Lung (tissue), 12 donors: Measurements from ENCODE around the gene HCN2. TPM values are rescaled to one million over a fixed set of nuclear protein-coding genes. Genes with fewer than 3 reads are reported as not detected.

Experiments
- ATAC-seq: fragments of 200-7000 bp; cut with Tn5 transposase; one replicate; pipeline ENCODE4 v1.9.1; 2020; ENCODE audit warnings: moderate number of reproducible peaks; ENCODE audit not compliant: insufficient read depth, low FRiP score
- DNase-seq, 3 donors: peaks; one replicate each; pipeline ENCODE4 v3.0.0-alpha.2; 2013 to 2017
- H3K27ac ChIP-seq, 2 donors: one replicate each; pipeline ENCODE4 v1.5.1; 2013; ENCODE audit warnings: mild to moderate bottlenecking in 2 of 2, moderate library complexity in 2 of 2, control low read depth in 1 of 2, inconsistent platforms in 1 of 2, low read depth in 1 of 2, low read length in 1 of 2
- H3K27me3 ChIP-seq, 3 donors: one replicate each; pipeline ENCODE4 v1.5.1; 2013; ENCODE audit warnings: low read length in 2 of 3; ENCODE audit not compliant: control insufficient read depth in 3 of 3, insufficient read depth in 3 of 3
- H3K36me3 ChIP-seq, 4 donors: one replicate each; pipeline ENCODE4 v1.5.1; 2013; ENCODE audit warnings: low read length in 4 of 4, mild to moderate bottlenecking in 1 of 4, moderate library complexity in 1 of 4; ENCODE audit not compliant: control insufficient read depth in 4 of 4, insufficient read depth in 4 of 4
- H3K4me1 ChIP-seq, 5 donors: one replicate each; pipeline ENCODE4 v1.5.1; 2013; ENCODE audit warnings: low read length in 5 of 5, mild to moderate bottlenecking in 2 of 5, moderate library complexity in 1 of 5; ENCODE audit not compliant: control insufficient read depth in 5 of 5, insufficient read depth in 5 of 5
- H3K4me3 ChIP-seq: one replicate; pipeline ENCODE4 v1.5.1; 2013; ENCODE audit warnings: mild to moderate bottlenecking, control low read depth, moderate library complexity
- H3K9ac ChIP-seq, 2 donors: one replicate each; pipeline ENCODE4 v1.5.1; 2013; ENCODE audit warnings: low read length in 2 of 2, control low read depth in 1 of 2; ENCODE audit not compliant: insufficient read depth in 1 of 2
- H3K9me3 ChIP-seq, 4 donors: one replicate each; pipeline ENCODE4 v1.5.1; 2013; ENCODE audit warnings: low read length in 3 of 4, mild to moderate bottlenecking in 1 of 4, moderate library complexity in 1 of 4; ENCODE audit not compliant: control insufficient read depth in 4 of 4, insufficient read depth in 3 of 4
- CTCF ChIP-seq: IDR thresholded peaks from 2 replicates; pipeline ENCODE4 v1.5.1; 2012; ENCODE audit warnings: mild to moderate bottlenecking; ENCODE audit errors: control extremely low read depth, extremely low read depth
- WGBS, 2 donors: extraction: QIAGEN DNeasy Blood & Tissue Kit; methylation state at CpG; one replicate each; pipeline ENCODE4 v1.1.7; 2013; 5-methylcytosine and 5-hydroxymethylcytosine counted together
- polyA plus RNA-seq, 2 donors: library from polyadenylated mRNA; stranded (reverse); fragments of 200-250 nt; gene quantifications; one replicate each; pipeline ENCODE4 v1.2.1, GENCODE V29; 2013
- total RNA-seq, 2 donors: library from RNA; depleted of rRNA in 1 of 2; stranded (reverse); fragments of >200 nt in 1 of 2; gene quantifications; one replicate each; pipeline ENCODE4 v1.2.1, GENCODE V29; 2014 to 2021
- donor health status: control.
- donor health status: control.
- donor health status: Bipolar disorder and iron deficiency.
- donor health status: healthy.
- donor health status: DM: yes; HTN: yes; CAD: no.

HCN2 gene
- total and polyA plus RNA-seq, 4 donors = 0.04 to 0.37 (median 0.16) TPM

GRCh38 chr19:651114-651818, 61.6 kb downstream of the HCN2 start:
- Histone ChIP-seq H3K27me3 (no peaks in the 10 kb centered on the region), H3K4me1 (no peaks in the 10 kb centered on the region), H3K36me3 (peaks cover 2 to 70% (median 12%) of the 10 kb centered on the region in 4 donors), H3K9me3 (no peaks in the 10 kb centered on the region), H3K9ac (no peak overlapping the region), H3K27ac (no peak overlapping the region), H3K4me3 (no peak overlapping the region)
- WGBS, 2 donors = 96% methylated on average over 58 of the region's 58 CpGs
- TF ChIP-seq CTCF = no peak
- ATAC-seq (no peak), DNase-seq (no peak)

- H3K9me3 ChIP-seq = no peaks in the 10 kb centered on the region
- H3K27ac ChIP-seq = no peak overlapping the region
- no peak overlapping the region for H3K4me3 ChIP-seq
- H3K27me3 ChIP-seq = no peaks in the 10 kb centered on the region
- WGBS, 2 donors = 90 to 92% methylated on average over 24 of the region's 24 CpGs
- TF ChIP-seq CTCF = no peak
- H3K9ac ChIP-seq = no peak overlapping the region
- H3K36me3 ChIP-seq = peaks cover 2 to 63% (median 12%) of the 10 kb centered on the region in 4 donors
- DNase-seq (no peak), ATAC-seq (no peak)
- H3K4me1 ChIP-seq = no peaks in the 10 kb centered on the region
Observed at GRCh38 chr19:651991-652390, 62.3 kb downstream of the HCN2 start.

- Histone ChIP-seq H3K9ac (no peak overlapping the region), H3K4me3 (no peak overlapping the region), H3K27me3 (no peaks in the 10 kb centered on the region), H3K27ac (no peak overlapping the region), H3K4me1 (no peaks in the 10 kb centered on the region), H3K36me3 (peaks cover 2 to 60% (median 10%) of the 10 kb centered on the region in 4 donors), H3K9me3 (no peaks in the 10 kb centered on the region)
- 94 to 95% methylated on average over 45 to 54 of the region's 54 CpGs for WGBS, 2 donors
- ATAC-seq = no peak
- no peak for DNase-seq
- no peak for TF ChIP-seq CTCF
Observed at GRCh38 chr19:652467-653389, 63.0 kb downstream of the HCN2 start.
